ENCODE results near the gene ACOT12. TPM values are rescaled to one million over a fixed set of nuclear protein-coding genes. Genes with fewer than 3 reads are reported as not detected.

ACOT12 gene
- total and polyA plus RNA-seq, 9 of the 15 experiments (the other 6 are each of a cell fraction or from before 2014, with no cell fraction given) = 0.03 TPM; not detected in 8

GRCh38 chr5:81303563-81303962 is 90.4 kb downstream of the ACOT12 start:
- TF ChIP-seq POLR2A (conservative IDR thresholded peaks at IDR 0.05) = no peak
- TF ChIP-seq HLTF (IDR thresholded peaks at IDR 0.05) = no peak
- no peak for TF ChIP-seq FOXJ3 (CRISPR knock-in tag; IDR thresholded peaks at IDR 0.05)
- no peak for TF ChIP-seq ZBED1 (IDR thresholded peaks at IDR 0.05)
- TF ChIP-seq RBM14 (IDR thresholded peaks at IDR 0.05; ENCODE audit: borderline replicate concordance, insufficient read depth, low read depth, low read length) = no peak
- TF ChIP-seq GABPA (tag; conservative IDR thresholded peaks at IDR 0.05; ENCODE audit: low read depth) = no peak
- no peak for TF ChIP-seq ZNF512 (tag; IDR thresholded peaks at IDR 0.05)
- no peak for TF ChIP-seq CTBP1 (IDR thresholded peaks at IDR 0.05; ENCODE audit: borderline replicate concordance)
- no peak overlapping the region for H3K4me3 ChIP-seq
- ATAC-seq (no peak), DNase-seq (ENCODE audit: extremely low read depth in 1 of 4, low spot score in 3 of 4) (no peak), FAIRE-seq (no peak)
- in situ Hi-C loops (cut with MboI) = no loop called here
- intact Hi-C loops (cut with micrococcal nuclease) = no loop called here
- no peak overlapping the region for H3K4me2 ChIP-seq (ENCODE audit: insufficient read depth, low read length)
- H3K9me1 ChIP-seq (ENCODE audit: control insufficient read depth, insufficient read depth, low read length) = peaks cover 3% of the 10 kb centered on the region
- H4K20me1 ChIP-seq (replicated peaks; ENCODE audit: control insufficient read depth, insufficient read depth, low read length) = no peaks in the 10 kb centered on the region
- H3K79me2 ChIP-seq (ENCODE audit: control insufficient read depth, insufficient read depth, low read length) = peaks cover 50% of the 10 kb centered on the region
- WGBS (ENCODE audit: insufficient coverage, low coverage, missing lambda C conversion rate) = 75% methylated on average over 1 of the region's 1 CpG
- peaks cover 3 to 8% of the 10 kb centered on the region in 2 experiments for H3K4me1 ChIP-seq (replicated peaks in 1 of 2; ENCODE audit: control insufficient read depth in 2 of 2, insufficient read depth in 2 of 2, low read length in 2 of 2)
- H2AFZ ChIP-seq (ENCODE audit: low read depth, low read length) = no peak overlapping the region
- no peak overlapping the region for H3K9ac ChIP-seq (ENCODE audit: insufficient read depth in 1 of 2, low read depth in 2 of 2, low read length in 2 of 2)
- no peaks in the 10 kb centered on the region for H3K27me3 ChIP-seq (ENCODE audit: control insufficient read depth in 2 of 2, insufficient read depth in 2 of 2, low read length in 2 of 2)
- POLR2A ChIA-PET = interaction anchor here (1.4 to 1.8 kb wide), 2 partner anchors 11 to 29 kb away, joined by 4 to 6 read pairs; no protein-coding TSS in a partner anchor
- CTCF ChIA-PET (ENCODE audit: low intra/inter-chr PET ratio) = no interaction called here
- no peak overlapping the region for H3K27ac ChIP-seq (ENCODE audit: extremely low read depth, low read depth, low read length)
- no peaks in the 10 kb centered on the region for H3K9me3 ChIP-seq (replicated peaks; ENCODE audit: control insufficient read depth, insufficient read depth, low read depth, low read length)
- BruUV-seq (replicated peaks) = no TSS peak
- H3K36me3 ChIP-seq (ENCODE audit: control insufficient read depth, insufficient read depth, low read length) = peaks cover 19% of the 10 kb centered on the region; the same call in 2 of the 3 replicates

Measured in K562 (cell line).